ENCODE measurements around the gene FLRT1.

The FLRT1 gene, protein sequence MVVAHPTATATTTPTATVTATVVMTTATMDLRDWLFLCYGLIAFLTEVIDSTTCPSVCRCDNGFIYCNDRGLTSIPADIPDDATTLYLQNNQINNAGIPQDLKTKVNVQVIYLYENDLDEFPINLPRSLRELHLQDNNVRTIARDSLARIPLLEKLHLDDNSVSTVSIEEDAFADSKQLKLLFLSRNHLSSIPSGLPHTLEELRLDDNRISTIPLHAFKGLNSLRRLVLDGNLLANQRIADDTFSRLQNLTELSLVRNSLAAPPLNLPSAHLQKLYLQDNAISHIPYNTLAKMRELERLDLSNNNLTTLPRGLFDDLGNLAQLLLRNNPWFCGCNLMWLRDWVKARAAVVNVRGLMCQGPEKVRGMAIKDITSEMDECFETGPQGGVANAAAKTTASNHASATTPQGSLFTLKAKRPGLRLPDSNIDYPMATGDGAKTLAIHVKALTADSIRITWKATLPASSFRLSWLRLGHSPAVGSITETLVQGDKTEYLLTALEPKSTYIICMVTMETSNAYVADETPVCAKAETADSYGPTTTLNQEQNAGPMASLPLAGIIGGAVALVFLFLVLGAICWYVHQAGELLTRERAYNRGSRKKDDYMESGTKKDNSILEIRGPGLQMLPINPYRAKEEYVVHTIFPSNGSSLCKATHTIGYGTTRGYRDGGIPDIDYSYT

GRCh38 chr11:64035576-64035975 lies at the start of gene FLRT1:
Gene FLRT1 (plus strand): TSS chr11:64035931. CDS start chr11:64116268, 80,337 bp downstream.
- no peak for DNase-seq

DNA sequence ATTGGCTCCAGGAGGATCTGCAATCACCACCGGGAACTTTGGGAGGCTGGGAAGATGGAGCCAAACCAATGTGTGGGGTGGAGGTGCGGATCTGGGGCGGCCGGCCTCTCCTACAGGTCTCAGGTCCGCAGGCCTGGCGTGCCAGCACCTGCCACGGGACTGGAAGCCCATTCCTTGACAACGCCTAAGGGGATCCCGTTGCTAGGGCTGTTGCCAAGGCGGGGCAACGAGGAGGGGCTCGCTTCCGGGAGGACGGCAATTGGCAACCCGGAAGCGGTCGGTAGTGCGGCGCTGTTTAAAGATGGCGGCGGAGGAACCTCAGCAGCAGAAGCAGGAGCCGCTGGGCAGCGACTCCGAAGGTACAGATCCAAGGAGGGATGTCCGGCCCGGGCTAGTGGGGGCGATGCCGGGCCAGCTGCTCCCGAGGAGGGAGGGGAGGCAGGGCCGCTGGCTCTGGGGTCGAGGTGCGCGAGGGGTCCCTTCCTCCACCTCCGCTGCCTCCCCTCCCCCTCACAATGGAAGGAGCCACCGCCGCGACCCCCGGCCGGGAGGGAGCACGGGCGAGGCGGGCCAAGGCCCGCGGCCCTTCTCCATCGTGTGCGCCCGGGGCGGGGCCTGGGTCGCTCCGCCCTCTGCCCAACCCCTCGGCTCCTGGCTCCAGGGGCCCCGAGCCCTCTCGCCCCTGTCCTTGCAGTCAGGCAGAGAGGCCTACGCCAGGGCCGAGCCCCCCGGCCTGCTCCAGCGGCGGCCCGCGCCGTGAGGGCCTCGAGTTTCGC lies 49.4 kb upstream of the FLRT1 start, which contains the start of gene OTUB1:
Gene OTUB1 (plus strand): TSS at position 283 of the 776 bp plus-strand sequence. CDS start 19 bp downstream, at position 302.
- DNase-seq, result peak; percentile 91 to 93

- no peak for DNase-seq
These were observed 48.7 kb upstream of the FLRT1 start for GRCh38 chr11:63986932-63987513.

- no peak for DNase-seq
These were observed 44.2 kb upstream of the FLRT1 start for GRCh38 chr11:63991558-63991957.

- DNase-seq, result no peak
These were observed 42.6 kb upstream of the FLRT1 start for GRCh38 chr11:63993100-63993499.

GRCh38 chr11:63993993-63994392 lies 41.7 kb upstream of the FLRT1 start:
- DNase-seq, result no peak

GRCh38 chr11:63996512-63996911 lies 39.2 kb upstream of the FLRT1 start:
- no peak for DNase-seq

GRCh38 chr11:63997104-63997700 lies 38.5 kb upstream of the FLRT1 start:
- no peak for DNase-seq

GRCh38 chr11:63997801-63998337 lies 37.9 kb upstream of the FLRT1 start:
- DNase-seq, result no peak

DNA sequence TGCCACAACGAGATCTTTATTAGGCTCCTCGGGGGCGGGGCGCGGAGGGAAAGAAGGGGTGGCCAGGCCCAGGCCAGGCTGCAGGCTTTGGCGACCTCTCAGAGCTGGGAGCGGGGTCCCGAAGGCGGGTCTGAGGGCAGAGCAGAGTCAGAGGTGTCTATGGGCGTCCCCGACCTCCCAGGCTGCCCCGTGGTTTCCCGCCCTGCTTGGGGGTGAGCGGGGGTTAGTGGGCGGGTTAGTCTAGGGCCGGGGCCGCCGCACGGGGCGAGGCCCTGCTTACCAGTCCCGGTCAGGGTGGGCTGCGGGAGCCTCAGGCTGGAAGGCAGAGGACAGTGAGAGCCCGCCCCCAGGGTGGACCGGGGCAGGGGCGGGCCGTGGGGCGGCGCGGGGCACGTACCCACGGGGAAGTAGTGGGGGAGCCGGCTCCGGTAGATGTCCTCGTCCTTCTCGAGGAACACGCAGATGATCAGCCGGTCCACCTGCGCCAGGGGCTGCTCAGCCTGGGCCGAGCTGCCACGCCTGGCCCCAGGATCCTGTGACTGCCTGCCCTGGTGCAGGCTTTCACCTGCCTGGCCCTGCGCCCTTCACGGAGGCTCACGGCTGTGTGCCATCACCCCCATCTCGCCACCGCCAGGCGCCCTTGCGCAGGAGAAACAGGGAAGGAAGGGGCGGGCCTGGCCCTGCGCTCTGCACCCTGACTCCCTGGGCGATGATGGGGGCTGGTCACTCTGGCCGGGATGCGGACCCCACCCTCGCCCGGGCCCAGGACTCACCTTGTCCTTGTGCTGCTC lies 37.0 kb upstream of the FLRT1 start:
- DNase-seq, result peak; percentile 40 to 60

DNA sequence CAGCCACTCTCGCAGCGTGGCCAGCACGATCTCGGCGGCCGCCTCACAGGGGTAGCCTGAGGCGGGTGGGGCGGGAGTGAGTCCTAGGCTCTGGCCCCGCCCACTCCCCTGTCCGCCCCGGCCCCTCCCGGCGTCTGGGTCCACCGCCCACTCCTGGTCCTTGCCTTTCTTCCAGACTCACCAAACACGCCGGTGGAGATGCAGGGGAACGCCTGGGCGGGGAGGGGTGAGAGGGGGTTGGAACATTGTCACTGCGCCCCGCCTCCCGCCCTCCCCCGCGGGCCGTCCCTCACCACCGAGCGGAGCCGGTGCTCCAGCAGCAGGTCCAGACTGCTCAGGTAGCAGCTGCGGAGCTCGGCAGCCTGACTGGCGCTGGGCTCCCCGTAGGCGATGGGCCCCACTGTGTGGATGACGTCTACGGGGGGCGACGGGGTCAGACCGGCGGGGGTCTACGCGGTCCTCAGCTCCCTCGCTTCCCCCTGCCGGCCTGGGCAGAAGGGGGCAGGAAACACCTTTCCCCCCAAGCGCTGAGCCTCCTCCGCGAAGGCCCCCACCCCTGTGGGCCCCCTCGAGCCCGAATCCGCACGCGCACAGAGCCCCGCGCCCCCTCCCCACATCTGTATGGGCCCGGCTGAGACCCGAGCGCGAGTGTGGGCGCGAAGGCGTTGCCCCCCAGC lies 36.2 kb upstream of the FLRT1 start:
- DNase-seq, result peak; percentile 53 to 74

- DNase-seq, result peak; percentile 44 to 65
These were observed 35.5 kb upstream of the FLRT1 start for GRCh38 chr11:64000026-64000739.

GRCh38 chr11:64000740-64001483 lies 34.8 kb upstream of the FLRT1 start:
- no peak for DNase-seq

DNA sequence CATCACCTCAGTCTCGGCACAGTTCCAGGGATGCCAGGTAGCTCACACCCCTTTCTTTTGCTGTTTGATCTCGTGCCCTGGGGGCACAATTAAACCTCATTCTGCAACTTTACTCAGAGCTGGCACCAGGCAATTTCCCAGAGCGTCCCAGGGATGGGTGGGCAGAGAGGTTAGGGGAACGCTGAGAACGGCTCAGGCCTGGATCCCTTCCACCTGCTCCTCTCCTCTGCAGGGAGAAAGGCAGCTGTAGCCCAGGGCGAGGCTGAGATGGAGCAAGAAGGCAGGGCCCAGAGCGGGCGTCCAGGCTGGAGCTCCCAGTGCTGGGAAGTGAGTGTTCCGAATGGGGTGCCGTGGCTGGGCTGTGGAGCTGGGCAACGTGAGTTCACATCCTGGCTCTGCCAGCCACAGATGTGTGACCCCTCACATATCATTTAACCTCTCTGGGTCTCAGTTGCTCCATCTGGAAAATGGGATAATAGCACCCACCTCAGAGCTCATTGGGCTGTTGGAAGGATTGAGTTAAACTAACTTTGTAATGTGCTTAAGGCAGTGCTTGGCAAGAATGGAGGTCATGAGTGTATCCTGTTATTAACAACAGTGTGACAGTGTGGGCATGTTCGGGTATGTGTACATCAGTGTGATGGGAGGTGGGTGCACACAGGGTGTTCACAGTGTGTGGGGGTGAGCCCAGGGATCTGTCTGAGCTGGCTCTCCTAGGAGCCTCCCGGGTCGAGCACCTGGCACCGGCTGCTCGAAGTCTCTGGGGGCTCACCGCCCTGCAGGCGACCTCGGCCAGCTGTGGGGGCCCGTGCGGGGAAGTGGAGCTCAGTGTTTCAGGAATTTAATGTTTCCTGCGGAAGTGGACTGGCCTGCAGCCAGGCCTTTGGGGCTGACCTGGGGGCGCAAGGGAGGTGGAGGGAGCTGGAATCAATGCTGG lies 34.0 kb upstream of the FLRT1 start:
- no peak for DNase-seq

GRCh38 chr11:64003807-64004589 lies 31.7 kb upstream of the FLRT1 start:
- no peak for DNase-seq

DNA sequence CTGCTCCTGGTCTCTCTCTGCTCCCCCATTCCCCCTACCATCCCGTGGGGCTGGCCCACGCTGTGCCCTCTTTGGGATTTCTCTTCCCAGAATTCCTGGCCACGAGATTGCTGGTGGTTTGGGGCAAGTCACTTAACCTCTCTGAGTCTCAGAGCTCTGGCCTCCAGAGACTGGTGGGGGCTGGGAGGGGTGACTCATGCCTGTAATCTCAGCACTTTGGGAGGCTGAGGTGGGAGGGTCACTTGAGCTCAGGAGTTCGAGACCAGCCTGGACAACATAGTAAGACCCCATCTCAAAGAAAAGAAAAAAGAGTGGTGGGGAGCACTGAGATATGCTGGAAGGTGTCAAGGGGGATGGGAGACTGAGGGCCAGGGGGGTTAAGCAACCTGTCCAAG lies 31.1 kb upstream of the FLRT1 start:
- no peak for DNase-seq

- no peak for DNase-seq
These were observed 30.0 kb upstream of the FLRT1 start for GRCh38 chr11:64005691-64006090.
